Cardiac fibroblast (primary cell): ENCODE results near the gene RNF144B.

ENCODE experiments used
- DNase-seq, 2 donors: peaks; one replicate each; pipeline versions ENCODE4 v3.0.0 to v3.0.0-alpha.2; 2010; ENCODE audit warnings: low read depth in 2 of 2
- H3K4me3 ChIP-seq, 2 donors: replicated peaks in 1 of 2; 1 replicate in 1 of 2; 2 replicates in 1 of 2; pipeline ENCODE4 v1.5.1; 2011; ENCODE audit warnings: low read depth in 2 of 2, low read length in 2 of 2, mild to moderate bottlenecking in 2 of 2, moderate library complexity in 1 of 2
- TF ChIP-seq, protein P1 (sequence below): IDR thresholded peaks from one replicate; pipeline ENCODE4 v1.5.1; 2011; ENCODE audit warnings: low read depth, mild to moderate bottlenecking, low read length, inconsistent platforms

The RNF144B gene

DNA sequence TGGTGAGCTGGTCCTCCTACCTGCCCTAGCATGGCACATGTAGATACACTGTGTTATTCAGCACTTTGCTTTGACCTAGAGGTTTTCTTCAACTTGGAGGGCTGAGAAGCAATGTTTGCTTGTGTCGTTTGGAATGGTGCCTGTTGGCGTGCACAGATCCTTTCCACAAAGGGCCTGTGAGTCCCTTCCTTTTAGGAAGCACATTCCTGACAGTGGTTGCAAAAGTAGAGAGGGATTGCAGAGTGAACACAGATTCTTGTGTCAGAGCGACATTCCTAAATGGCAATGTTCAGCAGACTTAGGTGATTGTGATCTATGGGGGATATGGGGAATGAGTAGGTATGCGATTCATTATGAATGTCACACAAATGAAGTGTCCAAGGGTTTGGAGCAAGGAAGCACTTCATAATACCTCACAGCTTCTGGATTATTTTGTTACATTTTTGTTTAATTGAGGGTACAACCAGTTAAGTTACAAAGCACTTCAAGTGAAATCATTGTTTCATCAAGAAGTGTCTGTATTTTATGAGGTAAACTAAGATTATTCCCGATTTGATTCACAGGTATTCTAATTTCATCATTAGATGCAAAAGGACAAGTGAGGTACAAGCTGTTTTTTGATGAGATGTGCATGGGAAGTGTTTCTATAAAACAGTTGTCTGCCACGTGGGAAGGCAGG lies 713 bp upstream of the RNF144B start:
- peak; percentile 32 to 55 for DNase-seq
- TF ChIP-seq, protein P1, sequence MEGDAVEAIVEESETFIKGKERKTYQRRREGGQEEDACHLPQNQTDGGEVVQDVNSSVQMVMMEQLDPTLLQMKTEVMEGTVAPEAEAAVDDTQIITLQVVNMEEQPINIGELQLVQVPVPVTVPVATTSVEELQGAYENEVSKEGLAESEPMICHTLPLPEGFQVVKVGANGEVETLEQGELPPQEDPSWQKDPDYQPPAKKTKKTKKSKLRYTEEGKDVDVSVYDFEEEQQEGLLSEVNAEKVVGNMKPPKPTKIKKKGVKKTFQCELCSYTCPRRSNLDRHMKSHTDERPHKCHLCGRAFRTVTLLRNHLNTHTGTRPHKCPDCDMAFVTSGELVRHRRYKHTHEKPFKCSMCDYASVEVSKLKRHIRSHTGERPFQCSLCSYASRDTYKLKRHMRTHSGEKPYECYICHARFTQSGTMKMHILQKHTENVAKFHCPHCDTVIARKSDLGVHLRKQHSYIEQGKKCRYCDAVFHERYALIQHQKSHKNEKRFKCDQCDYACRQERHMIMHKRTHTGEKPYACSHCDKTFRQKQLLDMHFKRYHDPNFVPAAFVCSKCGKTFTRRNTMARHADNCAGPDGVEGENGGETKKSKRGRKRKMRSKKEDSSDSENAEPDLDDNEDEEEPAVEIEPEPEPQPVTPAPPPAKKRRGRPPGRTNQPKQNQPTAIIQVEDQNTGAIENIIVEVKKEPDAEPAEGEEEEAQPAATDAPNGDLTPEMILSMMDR, result no peak
- no peak overlapping the region for H3K4me3 ChIP-seq

DNA sequence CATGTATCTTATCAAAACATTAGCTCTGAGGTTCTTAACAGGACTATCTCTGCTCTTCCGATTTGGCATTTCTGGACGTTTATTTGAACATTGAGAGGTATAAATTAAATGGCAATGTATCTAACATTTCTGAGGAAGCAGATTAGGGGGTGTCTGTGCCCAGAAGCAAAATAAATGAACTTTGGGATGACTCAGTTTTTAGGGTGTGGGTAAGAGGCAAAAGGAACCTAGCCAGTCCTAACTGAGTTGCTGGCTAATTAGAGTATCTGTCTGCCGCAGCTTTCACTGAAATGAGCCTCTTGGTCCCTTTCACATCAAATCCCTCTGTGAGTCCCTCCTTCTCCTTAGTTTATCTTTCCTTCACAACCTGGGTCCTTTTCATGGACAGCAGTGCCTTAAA lies 1.1 kb downstream of the RNF144B start:
- TF ChIP-seq, protein P1, result no peak
- peak overlapping the region in 1 of 2 donors; percentile 67 for H3K4me3 ChIP-seq
- DNase-seq, result peak in 1 of 2 donors; percentile 29

DNA sequence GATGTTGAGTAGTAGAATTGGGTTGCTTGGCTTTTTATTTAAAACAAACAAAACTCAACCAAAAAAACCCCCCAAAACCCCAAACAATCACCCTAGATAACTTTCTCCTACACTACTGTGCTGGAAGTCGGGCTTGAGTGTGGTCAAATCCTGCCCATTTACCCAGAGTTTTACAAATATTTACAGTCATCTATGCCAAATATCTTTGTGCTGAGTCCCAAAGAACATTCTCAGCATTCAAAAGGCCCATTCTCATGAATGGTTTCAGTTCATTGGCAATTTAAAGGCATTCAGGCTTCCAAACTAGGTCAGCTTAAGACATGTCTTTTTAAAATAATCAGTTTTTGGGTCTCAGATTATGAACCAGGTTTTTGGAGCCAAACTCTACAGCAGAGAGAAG lies 1.8 kb downstream of the RNF144B start:
- DNase-seq, result peak; percentile 28 to 91
- H3K4me3 ChIP-seq, result peak overlapping the region in 1 of 2 donors; percentile 67
- TF ChIP-seq, protein P1, result no peak

DNA sequence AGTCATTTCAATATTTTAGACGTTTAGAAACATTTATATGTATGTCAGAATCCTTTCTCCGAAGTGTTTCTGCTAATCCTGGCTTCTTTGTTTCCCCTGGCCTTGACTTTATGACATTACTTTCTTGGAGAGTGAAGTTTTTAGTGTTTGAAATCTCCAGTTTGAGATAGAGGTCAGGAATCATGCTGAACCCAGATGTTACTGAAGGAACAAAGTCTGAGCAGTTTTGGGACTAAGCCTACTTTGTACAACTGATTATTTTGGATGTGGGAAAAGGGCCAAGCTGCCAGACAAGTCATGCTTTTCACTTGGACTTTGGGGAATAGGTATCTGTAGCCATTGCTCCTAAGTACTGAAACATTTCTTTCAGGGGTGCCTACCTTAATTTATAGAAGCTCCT lies 2.3 kb downstream of the RNF144B start:
- H3K4me3 ChIP-seq, result peak overlapping the region in 1 of 2 donors; percentile 67
- peak in 1 of 2 donors; percentile 69 for DNase-seq
- TF ChIP-seq, protein P1, result no peak

DNA sequence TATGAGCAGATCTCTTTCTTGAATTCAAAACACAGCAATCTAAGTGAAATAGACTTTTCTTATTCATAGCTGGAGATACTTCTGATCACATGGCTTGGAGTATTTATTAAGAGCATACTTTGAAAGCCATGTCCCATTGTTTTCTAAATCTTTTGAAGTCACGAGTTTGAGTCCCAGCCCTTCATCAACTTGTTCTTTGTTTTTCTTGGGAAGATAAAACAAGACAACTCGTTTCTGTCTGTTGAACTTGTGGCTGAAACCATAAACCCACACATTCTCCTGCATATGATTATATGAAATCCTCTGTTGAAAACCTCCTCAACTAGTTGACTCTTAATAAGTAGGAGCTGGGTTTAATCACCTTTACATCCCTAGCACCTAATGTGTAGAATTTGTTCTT lies 3.3 kb downstream of the RNF144B start:
- DNase-seq, result no peak
- TF ChIP-seq, protein P1, result no peak
- no peak overlapping the region for H3K4me3 ChIP-seq

DNA sequence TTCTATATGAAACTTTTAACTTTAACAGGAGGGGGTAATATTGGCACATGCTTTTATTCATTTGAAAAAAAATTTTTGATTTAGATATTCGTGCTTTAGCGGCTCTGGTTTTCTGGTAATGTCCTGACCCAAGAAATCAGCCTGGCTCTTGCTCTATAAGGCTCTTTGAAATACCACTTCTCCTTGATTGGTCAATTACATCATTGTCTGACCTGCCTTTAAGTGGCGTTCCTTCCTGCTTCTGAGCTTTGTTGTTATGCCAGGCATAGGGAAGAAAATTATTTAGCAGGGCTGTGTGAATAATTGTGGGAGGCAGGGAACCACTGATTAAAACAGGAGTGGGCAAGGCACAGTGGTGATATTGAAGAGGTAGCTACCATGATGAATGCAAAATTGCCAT lies 3.9 kb downstream of the RNF144B start:
- DNase-seq, result no peak
- H3K4me3 ChIP-seq, result no peak overlapping the region
- TF ChIP-seq, protein P1, result no peak
